K562 (cell line): Measurements from ENCODE around the gene DGUOK. TPM values are rescaled to one million over a fixed set of nuclear protein-coding genes. Genes with fewer than 3 reads are reported as not detected.

Experiments
- PHF8 ChIP-seq: fragments of 200-600 bp; sonication (generic); IDR thresholded peaks from 2 replicates; pipeline ENCODE4 v1.6.1; 2012; ENCODE audit warnings: mixed run types, mild to moderate bottlenecking, inconsistent platforms, low read length, moderate library complexity, borderline replicate concordance
- THAP12 ChIP-seq: fragments of 250-450 bp; sonication (Bioruptor Pico); IDR thresholded peaks from 2 replicates; pipeline ENCODE4 v1.9.0; 2021; ENCODE audit warnings: mild to moderate bottlenecking, inconsistent platforms
- ZFP36 ChIP-seq: fragments of 150-350 bp; IDR thresholded peaks from 2 replicates; pipeline ENCODE4 v1.6.1; 2018; ENCODE audit warnings: low read length, low read depth; ENCODE audit not compliant: partially characterized antibody
- ZNF444 ChIP-seq: fragments of 250-450 bp; sonication (Bioruptor Pico); IDR thresholded peaks from 2 replicates; pipeline ENCODE4 v1.4.0; 2020; ENCODE audit warnings: mild to moderate bottlenecking, moderate library complexity
- ZNF609 ChIP-seq: sonication (generic); formaldehyde crosslinking; IDR thresholded peaks from 2 replicates; pipeline ENCODE4 v1.8.1; 2023; ENCODE audit warnings: missing genetic modification reagents, mild to moderate bottlenecking, borderline replicate concordance
- polyA plus RNA-seq, 8 experiments: library from polyadenylated mRNA; depleted of rRNA in 4 of 8; stranded (reverse) in 5 of 8; unstranded in 3 of 8; fragments of >200 nt; fragmentation: Nextera tagmentation in 2 of 8; fragmentation: Illumina TruSeq in 1 of 8; extraction: Ambion mirVana in 2 of 8; extraction: Trizol in 1 of 8; gene quantifications; 2 replicates each; pipeline versions ENCODE4 v1.2.1 to v1.2.3, GENCODE V29; 2011 to 2014; ENCODE audit warnings: inconsistent platforms in 1 of 8, missing spikeins in 1 of 8
- total RNA-seq, 7 experiments: library from RNA; depleted of rRNA in 6 of 7; stranded (reverse); fragments of >200 nt in 6 of 7; fragmentation: Illumina TruSeq in 2 of 7; extraction: Trizol in 2 of 7; gene quantifications; 2 replicates each; pipeline versions ENCODE4 v1.2.1 to v1.2.3, GENCODE V29; 2011 to 2021; ENCODE audit warnings: low replicate concordance in 1 of 7

DGUOK gene
- total and polyA plus RNA-seq, 9 of the 15 experiments (the other 6 are each of a cell fraction or from before 2014, with no cell fraction given): 67.0 to 288 (median 126) TPM

DNA sequence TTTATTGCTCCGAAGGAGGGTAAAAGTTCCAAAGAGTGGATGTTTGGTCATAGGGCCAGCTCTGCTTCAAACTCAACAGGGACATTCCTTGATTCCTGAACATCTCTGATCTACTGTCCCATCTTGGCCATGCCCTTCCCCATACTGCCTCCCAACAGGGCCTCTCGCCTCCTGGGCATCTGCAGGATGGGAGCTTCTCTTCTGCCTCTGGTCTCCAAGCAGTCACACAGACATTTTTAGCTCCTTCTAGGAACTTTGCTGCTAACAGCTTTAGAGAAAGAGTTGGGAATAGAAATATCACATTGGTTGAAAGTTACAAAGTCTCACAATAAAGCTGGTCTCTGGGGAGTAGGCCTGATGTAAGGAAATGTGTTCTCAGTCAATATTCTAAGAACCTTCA, 9.4 kb upstream of the DGUOK start (continued):
- no peak for TF ChIP-seq ZNF609 (CRISPR knock-in tag)
- TF ChIP-seq ZFP36: no peak
- no peak for TF ChIP-seq THAP12 (CRISPR knock-in tag)
- no peak for TF ChIP-seq ZNF444 (CRISPR knock-in tag)
- no peak for TF ChIP-seq PHF8
